Measurements from ENCODE around the gene NR6A1.

DNA sequence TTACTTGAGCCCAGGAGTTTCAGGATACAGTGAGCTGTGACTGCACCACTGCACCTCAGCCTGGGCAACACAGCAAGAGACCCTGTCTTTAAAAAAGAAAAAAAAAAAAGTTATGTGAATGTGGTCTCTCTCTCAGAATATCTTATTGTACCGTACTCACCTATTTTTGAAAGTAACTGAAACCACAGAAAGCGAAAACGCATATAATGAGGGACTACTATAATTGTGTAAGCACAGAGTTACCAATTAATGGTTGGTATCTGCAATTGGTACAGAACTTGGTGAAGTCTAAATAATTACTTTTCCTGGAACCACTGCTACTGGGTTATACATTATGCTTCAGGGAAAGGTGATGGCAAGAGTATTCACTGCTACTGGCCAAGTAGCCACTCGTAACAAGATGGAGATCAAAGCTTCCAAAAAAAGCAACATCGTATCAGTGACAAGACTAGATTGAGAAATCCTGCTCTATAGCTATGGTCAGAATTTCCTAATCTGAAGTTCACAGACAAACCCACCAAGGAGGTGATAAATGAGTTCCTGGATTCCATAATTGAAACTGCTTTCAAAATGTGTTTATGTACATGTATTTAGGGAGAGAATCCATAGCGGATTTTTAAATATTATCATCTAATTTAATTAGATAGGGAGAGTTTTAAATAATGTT, 82.7 kb downstream of the NR6A1 start:
- TF ChIP-seq, protein P1, sequence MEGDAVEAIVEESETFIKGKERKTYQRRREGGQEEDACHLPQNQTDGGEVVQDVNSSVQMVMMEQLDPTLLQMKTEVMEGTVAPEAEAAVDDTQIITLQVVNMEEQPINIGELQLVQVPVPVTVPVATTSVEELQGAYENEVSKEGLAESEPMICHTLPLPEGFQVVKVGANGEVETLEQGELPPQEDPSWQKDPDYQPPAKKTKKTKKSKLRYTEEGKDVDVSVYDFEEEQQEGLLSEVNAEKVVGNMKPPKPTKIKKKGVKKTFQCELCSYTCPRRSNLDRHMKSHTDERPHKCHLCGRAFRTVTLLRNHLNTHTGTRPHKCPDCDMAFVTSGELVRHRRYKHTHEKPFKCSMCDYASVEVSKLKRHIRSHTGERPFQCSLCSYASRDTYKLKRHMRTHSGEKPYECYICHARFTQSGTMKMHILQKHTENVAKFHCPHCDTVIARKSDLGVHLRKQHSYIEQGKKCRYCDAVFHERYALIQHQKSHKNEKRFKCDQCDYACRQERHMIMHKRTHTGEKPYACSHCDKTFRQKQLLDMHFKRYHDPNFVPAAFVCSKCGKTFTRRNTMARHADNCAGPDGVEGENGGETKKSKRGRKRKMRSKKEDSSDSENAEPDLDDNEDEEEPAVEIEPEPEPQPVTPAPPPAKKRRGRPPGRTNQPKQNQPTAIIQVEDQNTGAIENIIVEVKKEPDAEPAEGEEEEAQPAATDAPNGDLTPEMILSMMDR (conservative IDR thresholded peaks at IDR 0.05; ENCODE audit: low read depth, low read length): no peak
- no peak for TF ChIP-seq EZH2 (IDR thresholded peaks at IDR 0.05; ENCODE audit: low read length, unreplicated experiment)
